Neural progenitor cell (in vitro differentiated cells): Measurements from ENCODE around the gene SKI. TPM values are rescaled to one million over a fixed set of nuclear protein-coding genes. Genes with fewer than 3 reads are reported as not detected.

Source experiments
- DNase-seq: peaks from one replicate; pipeline ENCODE4 v3.0.0-alpha.2; 2016; ENCODE audit warnings: low spot score
- H2AFZ ChIP-seq: fragments of 200-600 bp; sonication (generic); replicated peaks from 2 replicates; pipeline ENCODE4 v1.6.1; 2016; ENCODE audit warnings: antibody characterized with exemption
- H3F3A ChIP-seq: fragments of 200-600 bp; sonication (generic); 2 replicates; pipeline ENCODE4 v1.6.1; 2016; ENCODE audit warnings: antibody characterized with exemption, low read depth
- H3K27ac ChIP-seq: fragments of 200-600 bp; sonication (generic); 2 replicates; pipeline ENCODE4 v1.5.1; 2016; ENCODE audit warnings: mild to moderate bottlenecking
- H3K27me3 ChIP-seq: fragments of 200-600 bp; sonication (generic); 2 replicates; pipeline ENCODE4 v1.6.1; 2016; ENCODE audit warnings: mild to moderate bottlenecking, moderate library complexity
- H3K36me3 ChIP-seq: fragments of 200-600 bp; sonication (generic); 2 replicates; pipeline ENCODE4 v1.5.1; 2016
- H3K4me1 ChIP-seq: fragments of 200-600 bp; sonication (generic); 2 replicates; pipeline ENCODE4 v1.6.1; 2016; ENCODE audit warnings: mixed run types
- H3K4me2 ChIP-seq: fragments of 200-600 bp; sonication (generic); 2 replicates; pipeline ENCODE4 v1.6.1; 2016
- H3K4me3 ChIP-seq: fragments of 200-600 bp; sonication (generic); 2 replicates; pipeline ENCODE4 v1.5.1; 2016
- H3K79me2 ChIP-seq: fragments of 200-600 bp; sonication (generic); 2 replicates; pipeline ENCODE4 v1.6.1; 2016; ENCODE audit warnings: low read depth
- H3K9ac ChIP-seq: fragments of 200-600 bp; sonication (generic); 2 replicates; pipeline ENCODE4 v1.6.1; 2016
- H3K9me3 ChIP-seq: fragments of 200-600 bp; sonication (generic); 2 replicates; pipeline ENCODE4 v1.5.1; 2016; ENCODE audit warnings: low read depth
- H4K20me1 ChIP-seq: fragments of 200-600 bp; sonication (generic); 2 replicates; pipeline ENCODE4 v1.6.1; 2016; ENCODE audit warnings: low read depth
- H3K27ac Mint-ChIP-seq: 3 replicates; pipeline ENCODE4 v1.8.0; 2021; ENCODE audit warnings: mixed read lengths
- H3K27me3 Mint-ChIP-seq: 2 replicates; pipeline ENCODE4 v1.8.0; 2022; ENCODE audit warnings: low read depth, mild to moderate bottlenecking, inconsistent platforms, moderate library complexity, mixed read lengths; ENCODE audit not compliant: insufficient read depth
- H3K36me3 Mint-ChIP-seq: 3 replicates; pipeline ENCODE4 v1.8.0; 2021; ENCODE audit warnings: mixed read lengths
- H3K4me1 Mint-ChIP-seq: 3 replicates; pipeline ENCODE4 v1.8.0; 2021; ENCODE audit warnings: mixed read lengths
- H3K4me3 Mint-ChIP-seq: 3 replicates; pipeline ENCODE4 v1.8.0; 2021; ENCODE audit warnings: mild to moderate bottlenecking, moderate library complexity, mixed read lengths
- H3K9me3 Mint-ChIP-seq: 3 replicates; pipeline ENCODE4 v1.8.0; 2020; ENCODE audit warnings: mixed read lengths
- CTCF ChIP-seq: fragments of 200-600 bp; sonication (generic); IDR thresholded peaks from 2 replicates; pipeline ENCODE4 v1.5.1; 2017; ENCODE audit warnings: antibody characterized with exemption, mild to moderate bottlenecking
- EZH2 ChIP-seq: fragments of 200-600 bp; sonication (generic); IDR thresholded peaks from 2 replicates; pipeline ENCODE4 v1.6.1; 2017; ENCODE audit warnings: antibody characterized with exemption, mild to moderate bottlenecking, moderate library complexity
- EZH2phosphoT487 ChIP-seq: fragments of 200-600 bp; sonication (generic); IDR thresholded peaks from 2 replicates; pipeline ENCODE4 v1.6.1; 2017; ENCODE audit warnings: antibody characterized with exemption
- total RNA-seq: library from RNA; depleted of rRNA; stranded (reverse); fragments of >200 nt; gene quantifications from 2 replicates; pipeline ENCODE4 v1.2.3, GENCODE V29; 2015; ENCODE audit warnings: low replicate concordance

SKI gene
- total RNA-seq, 1 donor from 2014 or later, result 7.4 TPM

- Histone ChIP-seq H3F3A (peaks cover 13% of the 10 kb centered on the region), H4K20me1 (peaks cover 19% of the 10 kb centered on the region), H3K9me3 (no peaks in the 10 kb centered on the region), H3K9ac (no peak overlapping the region), H3K27me3 (no peaks in the 10 kb centered on the region), H3K4me1 (peaks cover 13% of the 10 kb centered on the region), H3K36me3 (no peaks in the 10 kb centered on the region), H3K4me3 (no peak overlapping the region), H3K4me2 (no peak overlapping the region), H3K27ac (no peak overlapping the region), H3K79me2 (peaks cover 30% of the 10 kb centered on the region), H2AFZ (no peak overlapping the region)
- DNase-seq, result no peak
- Mint-ChIP-seq H3K27me3 (peaks cover 5% of the 10 kb centered on the region), H3K36me3 (no peaks in the 10 kb centered on the region), H3K27ac (no peak overlapping the region), H3K4me3 (no peak overlapping the region), H3K9me3 (no peaks in the 10 kb centered on the region), H3K4me1 (peaks cover 18% of the 10 kb centered on the region)
- TF ChIP-seq EZH2, result no peak
- TF ChIP-seq CTCF, result no peak
- no peak for TF ChIP-seq EZH2phosphoT487
These were observed 31.0 kb upstream of the SKI start for GRCh38 chr1:2196901-2197638.

GRCh38 chr1:2197707-2198165 is 30.4 kb upstream of the SKI start:
- H3K9ac ChIP-seq, result no peak overlapping the region
- Mint-ChIP-seq H3K4me1 (peaks cover 17% of the 10 kb centered on the region), H3K36me3 (no peaks in the 10 kb centered on the region), H3K27ac (no peak overlapping the region), H3K4me3 (no peak overlapping the region), H3K9me3 (no peaks in the 10 kb centered on the region), H3K27me3 (peaks cover 5% of the 10 kb centered on the region)
- H3K4me1 ChIP-seq, result peaks cover 13% of the 10 kb centered on the region
- TF ChIP-seq EZH2, result no peak
- TF ChIP-seq CTCF, result no peak
- no peak for TF ChIP-seq EZH2phosphoT487
- H4K20me1 ChIP-seq, result peaks cover 12% of the 10 kb centered on the region
- no peak overlapping the region for H3K4me2 ChIP-seq
- peaks cover 24% of the 10 kb centered on the region for H3K79me2 ChIP-seq
- peaks cover 13% of the 10 kb centered on the region for H3F3A ChIP-seq
- H3K27me3 ChIP-seq, result no peaks in the 10 kb centered on the region
- H2AFZ ChIP-seq, result no peak overlapping the region
- no peaks in the 10 kb centered on the region for H3K9me3 ChIP-seq
- no peaks in the 10 kb centered on the region for H3K36me3 ChIP-seq
- no peak overlapping the region for H3K27ac ChIP-seq
- DNase-seq, result no peak
- H3K4me3 ChIP-seq, result no peak overlapping the region

- peaks cover 7% of the 10 kb centered on the region for H3F3A ChIP-seq
- TF ChIP-seq EZH2 (no peak), CTCF (no peak), EZH2phosphoT487 (no peak)
- peaks cover 8% of the 10 kb centered on the region for H3K4me1 ChIP-seq
- no peak overlapping the region for H3K9ac ChIP-seq
- no peaks in the 10 kb centered on the region for H3K27me3 ChIP-seq
- no peaks in the 10 kb centered on the region for H3K9me3 Mint-ChIP-seq
- H3K4me3 Mint-ChIP-seq, result no peak overlapping the region
- H3K36me3 ChIP-seq, result no peaks in the 10 kb centered on the region
- DNase-seq, result no peak
- peaks cover 5% of the 10 kb centered on the region for H3K27me3 Mint-ChIP-seq
- H3K27ac Mint-ChIP-seq, result no peak overlapping the region
- no peak overlapping the region for H2AFZ ChIP-seq
- H3K9me3 ChIP-seq, result no peaks in the 10 kb centered on the region
- peaks cover 4% of the 10 kb centered on the region for H4K20me1 ChIP-seq
- H3K27ac ChIP-seq, result no peak overlapping the region
- peaks cover 15% of the 10 kb centered on the region for H3K79me2 ChIP-seq
- H3K4me1 Mint-ChIP-seq, result peaks cover 15% of the 10 kb centered on the region
- H3K36me3 Mint-ChIP-seq, result no peaks in the 10 kb centered on the region
- H3K4me3 ChIP-seq, result no peak overlapping the region
- H3K4me2 ChIP-seq, result peak overlapping the region; percentile 77
These were observed 29.5 kb upstream of the SKI start for GRCh38 chr1:2198571-2198970.
